Stimulated activated naive CD8-positive, alpha-beta T cell treated with anti-CD3 and anti-CD28 coated beads, Interleukin-15, Interleukin-2, amounts not matched to agents 100 ng/mL and 50 ng/mL, for 24 hours (primary cell): ENCODE data around the gene SNRK.

ENCODE experiments used
- H3K27ac Mint-ChIP-seq: one replicate; pipeline ENCODE4 v1.8.0; 2021; ENCODE audit warnings: mild to moderate bottlenecking, mixed read lengths
- H3K27me3 Mint-ChIP-seq: one replicate; pipeline ENCODE4 v1.8.0; 2021; ENCODE audit warnings: mixed read lengths
- H3K36me3 Mint-ChIP-seq: one replicate; pipeline ENCODE4 v1.8.0; 2021; ENCODE audit warnings: low read depth, mixed read lengths
- H3K4me1 Mint-ChIP-seq: one replicate; pipeline ENCODE4 v1.8.0; 2021; ENCODE audit warnings: low read depth, mixed read lengths
- H3K4me3 Mint-ChIP-seq: one replicate; pipeline ENCODE4 v1.8.0; 2021; ENCODE audit warnings: mild to moderate bottlenecking, mixed read lengths
- H3K9me3 Mint-ChIP-seq: one replicate; pipeline ENCODE4 v1.8.0; 2021; ENCODE audit warnings: mixed read lengths

SNRK gene

DNA sequence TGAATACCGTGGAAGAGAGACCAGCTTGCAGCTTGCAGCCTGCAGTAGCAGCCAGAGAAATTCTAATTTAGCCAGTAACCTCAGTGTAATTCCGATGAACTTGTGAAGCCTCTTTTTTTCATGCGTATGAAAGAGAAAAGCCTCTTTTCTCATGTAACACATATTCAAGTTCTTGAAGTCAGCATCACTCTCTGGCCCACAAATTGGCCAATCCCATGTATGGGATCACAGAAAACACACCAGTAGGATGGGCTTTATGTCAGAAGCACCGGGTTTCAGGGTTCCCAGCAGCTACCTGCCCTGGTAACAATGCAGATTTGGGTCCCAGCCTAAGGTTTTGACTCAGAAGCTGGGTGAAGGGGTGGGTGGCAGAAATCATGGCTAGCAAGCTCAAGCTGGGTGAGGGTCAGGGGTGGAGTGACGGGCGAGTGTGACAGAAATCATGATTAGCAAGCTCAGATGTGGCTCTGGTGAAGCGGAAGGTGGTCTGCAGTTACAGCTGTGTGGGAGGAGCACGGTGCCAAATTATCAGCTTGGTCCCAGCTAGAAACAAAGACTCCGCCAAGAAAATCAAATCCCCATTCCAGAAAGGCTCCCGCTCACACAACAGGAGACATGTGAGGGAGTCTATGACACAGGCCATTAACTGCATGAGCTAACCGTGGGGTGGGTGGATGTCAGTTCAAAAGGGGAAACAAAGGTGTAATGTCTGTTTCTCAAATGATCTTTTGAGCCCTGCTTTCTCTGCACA lies 86.6 kb downstream of the SNRK start:
- Mint-ChIP-seq H3K36me3 (no peaks in the 10 kb centered on the region), H3K9me3 (no peaks in the 10 kb centered on the region), H3K27ac (no peak overlapping the region), H3K4me3 (no peak overlapping the region), H3K27me3 (no peaks in the 10 kb centered on the region), H3K4me1 (peaks cover 6% of the 10 kb centered on the region)

DNA sequence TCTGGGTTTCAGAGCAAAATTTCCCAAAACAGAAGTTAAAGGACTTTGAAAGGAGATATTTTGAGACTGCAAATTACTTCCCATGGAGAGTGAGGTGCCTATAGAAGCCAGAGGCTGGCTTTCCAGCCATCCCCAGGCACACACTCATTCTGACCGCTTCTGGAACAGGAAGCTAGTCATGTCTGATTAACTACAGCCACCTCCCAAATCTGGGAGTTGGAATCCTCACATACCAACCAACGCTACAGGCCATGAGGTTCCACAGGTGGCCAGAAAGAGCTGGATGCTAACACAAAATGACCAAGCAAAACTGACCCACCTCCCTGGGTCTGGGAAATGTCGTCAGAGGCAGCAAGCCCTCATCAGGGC lies 87.2 kb downstream of the SNRK start:
- Mint-ChIP-seq H3K27ac (no peak overlapping the region), H3K27me3 (no peaks in the 10 kb centered on the region), H3K4me1 (peaks cover 11% of the 10 kb centered on the region), H3K4me3 (no peak overlapping the region), H3K36me3 (no peaks in the 10 kb centered on the region), H3K9me3 (no peaks in the 10 kb centered on the region)

DNA sequence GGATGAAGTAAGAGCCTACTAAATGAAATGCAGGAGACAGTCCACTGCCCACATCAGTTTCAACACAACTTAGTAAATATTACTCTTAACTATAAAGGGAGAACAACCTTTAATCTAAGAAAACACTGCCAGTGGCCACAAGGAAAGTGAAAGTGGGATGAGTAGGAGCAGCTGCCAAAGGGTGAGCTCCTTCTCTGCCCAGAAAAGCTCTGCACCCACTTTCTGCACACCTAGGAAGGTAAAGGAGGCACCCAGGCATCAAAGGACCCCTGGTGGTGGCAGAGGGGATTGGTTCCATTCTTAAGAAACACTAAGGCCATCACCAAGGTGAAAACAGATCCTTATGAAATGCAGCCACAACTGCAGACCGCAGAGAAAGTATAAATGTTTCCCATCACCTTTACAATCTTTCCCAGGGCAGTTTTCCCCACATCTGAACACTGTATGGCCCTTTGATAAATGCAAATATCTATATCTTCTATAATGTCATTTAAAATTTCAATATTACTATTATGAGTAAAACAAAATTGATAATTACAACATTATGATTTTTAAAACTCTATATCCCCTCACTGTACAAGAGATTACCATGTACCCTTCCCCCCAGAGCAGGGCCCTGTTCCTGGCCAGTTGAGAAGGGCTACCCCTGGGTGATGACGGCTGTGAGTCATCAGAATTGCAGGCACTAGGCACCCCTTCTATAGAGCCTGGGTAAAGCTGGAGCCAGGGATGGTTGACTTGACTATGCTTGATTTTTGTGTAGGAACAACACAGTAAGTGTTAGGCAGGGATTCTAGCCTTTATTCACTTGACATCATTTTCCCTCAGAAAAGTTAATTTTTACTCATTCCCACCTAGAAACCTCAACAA lies 92.0 kb downstream of the SNRK start:
- Mint-ChIP-seq H3K4me1 (peaks cover 15% of the 10 kb centered on the region), H3K9me3 (no peaks in the 10 kb centered on the region), H3K27ac (no peak overlapping the region), H3K27me3 (no peaks in the 10 kb centered on the region), H3K36me3 (no peaks in the 10 kb centered on the region), H3K4me3 (no peak overlapping the region)

DNA sequence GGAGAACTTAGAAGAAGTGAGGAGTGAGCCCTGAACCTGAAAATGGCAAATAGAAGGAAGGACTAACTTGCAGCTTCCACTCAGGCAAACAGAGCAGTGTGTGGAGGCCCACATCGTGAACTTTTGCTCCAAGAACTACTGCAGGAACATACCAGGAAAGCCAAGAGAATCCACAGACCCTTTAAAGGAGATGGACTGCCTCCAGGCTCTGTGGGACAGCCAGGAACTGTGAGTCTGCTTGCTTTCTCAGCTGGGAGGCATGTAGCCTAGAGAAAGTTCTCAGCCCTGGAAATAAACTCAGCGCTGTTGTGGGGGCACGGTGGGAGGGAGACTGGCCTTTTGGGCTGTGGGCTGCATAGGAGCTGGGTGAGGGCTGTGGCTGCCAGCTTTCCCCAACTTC lies 93.0 kb downstream of the SNRK start:
- Mint-ChIP-seq H3K4me3 (no peak overlapping the region), H3K36me3 (peaks cover 2% of the 10 kb centered on the region), H3K27ac (no peak overlapping the region), H3K27me3 (no peaks in the 10 kb centered on the region), H3K9me3 (no peaks in the 10 kb centered on the region), H3K4me1 (peaks cover 15% of the 10 kb centered on the region)

DNA sequence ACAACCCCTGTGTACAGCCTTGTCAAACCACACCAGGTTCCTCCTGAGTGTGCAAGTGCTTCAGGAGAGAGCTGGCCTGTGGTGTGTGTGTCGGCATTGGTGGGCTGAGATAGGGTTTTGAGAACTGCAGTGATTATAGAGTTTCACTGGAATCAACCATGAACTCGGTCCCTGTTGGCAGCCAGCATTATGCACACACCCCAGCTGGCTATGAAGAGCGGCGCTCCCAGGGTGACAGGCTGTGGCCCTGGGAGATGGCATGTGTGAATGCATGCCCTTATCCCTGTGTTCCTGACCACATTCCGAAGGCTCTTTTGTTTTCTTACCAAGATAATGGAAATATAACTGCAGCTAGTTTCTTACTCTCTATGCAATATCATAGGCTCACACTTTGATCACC lies 101.8 kb downstream of the SNRK start:
- peaks cover 39% of the 10 kb centered on the region for H3K4me1 Mint-ChIP-seq
- H3K4me3 Mint-ChIP-seq = no peak overlapping the region
- H3K27ac Mint-ChIP-seq = no peak overlapping the region
- peaks cover 6% of the 10 kb centered on the region for H3K36me3 Mint-ChIP-seq
- no peaks in the 10 kb centered on the region for H3K27me3 Mint-ChIP-seq
- no peaks in the 10 kb centered on the region for H3K9me3 Mint-ChIP-seq

DNA sequence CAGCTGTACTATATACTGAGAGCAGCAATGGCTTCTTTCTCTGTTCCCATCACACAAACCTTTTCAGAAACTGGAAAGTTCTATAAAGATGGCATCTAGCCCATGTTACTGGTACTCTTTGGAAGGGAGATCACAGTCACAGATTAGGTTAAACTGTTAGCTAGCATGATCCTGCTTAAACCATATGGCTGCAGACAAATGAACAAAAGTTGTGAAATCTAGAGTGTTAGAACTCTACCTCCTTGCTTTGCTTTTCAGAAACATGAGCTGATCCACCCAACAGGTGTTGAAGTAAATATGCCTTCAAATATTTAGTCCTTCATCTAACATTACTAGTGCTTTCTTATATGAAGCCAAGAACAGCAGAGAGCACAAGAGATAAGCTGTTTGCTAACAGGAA lies 102.6 kb downstream of the SNRK start:
- H3K36me3 Mint-ChIP-seq = peaks cover 6% of the 10 kb centered on the region
- H3K9me3 Mint-ChIP-seq = no peaks in the 10 kb centered on the region
- no peaks in the 10 kb centered on the region for H3K27me3 Mint-ChIP-seq
- H3K27ac Mint-ChIP-seq = peak overlapping the region; percentile 89
- H3K4me3 Mint-ChIP-seq = no peak overlapping the region
- peaks cover 43% of the 10 kb centered on the region for H3K4me1 Mint-ChIP-seq

DNA sequence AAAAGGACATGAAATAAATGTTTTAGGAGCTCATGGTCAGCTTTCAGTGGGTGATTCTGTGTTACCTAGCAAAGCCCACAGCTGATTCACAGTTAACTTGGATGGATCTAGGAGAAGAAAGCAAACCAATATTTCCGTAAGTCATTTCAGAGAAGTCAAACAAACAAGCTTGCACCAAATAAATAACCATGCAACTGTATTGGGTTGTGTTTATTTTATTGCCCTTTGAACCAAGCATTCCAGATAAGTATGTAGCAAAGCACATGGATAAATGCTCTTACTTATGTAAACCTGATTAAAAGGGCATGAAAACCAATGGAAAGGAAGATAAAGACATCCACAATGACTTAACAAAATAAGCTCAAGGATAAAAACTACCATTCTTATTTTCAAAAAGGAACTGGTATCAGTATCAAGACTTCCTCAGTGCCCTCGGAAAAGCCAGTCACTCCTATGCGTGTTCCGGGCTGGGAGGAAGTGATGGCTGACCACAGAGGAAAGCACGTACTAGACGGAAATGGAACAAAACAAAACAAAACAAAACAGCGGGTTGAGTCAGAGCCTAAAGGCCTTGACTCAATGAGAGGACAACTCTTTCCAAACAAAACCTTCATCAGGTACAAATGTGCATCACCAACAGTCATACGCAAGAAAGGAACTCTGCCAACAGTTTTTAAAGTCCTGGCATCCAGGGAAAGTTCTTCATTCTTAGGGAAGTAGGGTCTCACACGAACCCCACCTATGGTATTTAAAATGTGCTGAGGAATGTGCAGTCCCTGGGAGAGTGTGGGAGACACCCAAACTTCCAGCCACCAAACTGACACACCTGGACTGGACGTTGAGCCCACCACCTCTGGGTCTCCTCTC lies 103.3 kb downstream of the SNRK start:
- Mint-ChIP-seq H3K27ac (peak overlapping the region; percentile 89), H3K27me3 (no peaks in the 10 kb centered on the region), H3K9me3 (no peaks in the 10 kb centered on the region), H3K36me3 (peaks cover 1% of the 10 kb centered on the region), H3K4me1 (peaks cover 46% of the 10 kb centered on the region), H3K4me3 (peak overlapping the region; percentile 61)

DNA sequence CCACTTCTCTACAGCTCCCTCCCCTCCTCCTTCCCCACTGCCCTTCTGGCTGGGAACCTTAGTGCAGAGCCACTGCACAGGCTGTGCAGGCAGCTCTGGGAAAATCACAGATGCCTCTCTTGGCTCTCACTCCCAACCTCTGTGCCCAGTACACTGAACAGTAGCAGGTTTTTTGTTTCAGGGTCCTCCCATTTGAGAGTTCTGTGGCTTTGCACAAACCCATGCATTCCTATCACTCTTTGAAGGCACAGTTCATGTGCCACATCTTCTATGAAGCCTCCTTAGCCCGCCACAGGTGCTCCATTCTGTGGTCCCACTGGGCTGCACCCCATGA lies 103.9 kb downstream of the SNRK start:
- Mint-ChIP-seq H3K27ac (peak overlapping the region; percentile 89), H3K27me3 (no peaks in the 10 kb centered on the region), H3K4me1 (peaks cover 46% of the 10 kb centered on the region), H3K9me3 (no peaks in the 10 kb centered on the region), H3K4me3 (peak overlapping the region; percentile 61), H3K36me3 (no peaks in the 10 kb centered on the region)

DNA sequence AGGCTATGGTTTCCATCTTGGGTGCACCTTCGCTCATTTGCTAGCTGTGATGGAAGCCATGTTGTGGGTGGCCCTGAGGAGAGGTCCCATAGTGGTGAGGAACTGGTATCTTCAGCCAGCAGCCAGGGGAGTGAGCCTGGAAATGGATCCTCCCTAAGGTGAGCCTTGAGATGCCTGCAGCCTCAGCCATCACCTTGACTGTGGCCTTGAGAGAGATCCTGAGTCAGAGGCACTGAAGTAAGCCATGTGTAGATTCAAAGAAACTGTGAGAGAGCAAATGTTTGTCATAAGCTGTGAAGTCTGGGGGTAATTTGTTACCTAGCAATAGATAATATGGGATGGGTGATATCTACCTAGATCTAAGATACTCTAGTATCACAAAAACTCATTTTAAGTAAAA lies 105.3 kb downstream of the SNRK start:
- no peaks in the 10 kb centered on the region for H3K36me3 Mint-ChIP-seq
- no peak overlapping the region for H3K4me3 Mint-ChIP-seq
- no peaks in the 10 kb centered on the region for H3K9me3 Mint-ChIP-seq
- no peaks in the 10 kb centered on the region for H3K27me3 Mint-ChIP-seq
- peak overlapping the region; percentile 19 for H3K27ac Mint-ChIP-seq
- H3K4me1 Mint-ChIP-seq = peaks cover 46% of the 10 kb centered on the region

DNA sequence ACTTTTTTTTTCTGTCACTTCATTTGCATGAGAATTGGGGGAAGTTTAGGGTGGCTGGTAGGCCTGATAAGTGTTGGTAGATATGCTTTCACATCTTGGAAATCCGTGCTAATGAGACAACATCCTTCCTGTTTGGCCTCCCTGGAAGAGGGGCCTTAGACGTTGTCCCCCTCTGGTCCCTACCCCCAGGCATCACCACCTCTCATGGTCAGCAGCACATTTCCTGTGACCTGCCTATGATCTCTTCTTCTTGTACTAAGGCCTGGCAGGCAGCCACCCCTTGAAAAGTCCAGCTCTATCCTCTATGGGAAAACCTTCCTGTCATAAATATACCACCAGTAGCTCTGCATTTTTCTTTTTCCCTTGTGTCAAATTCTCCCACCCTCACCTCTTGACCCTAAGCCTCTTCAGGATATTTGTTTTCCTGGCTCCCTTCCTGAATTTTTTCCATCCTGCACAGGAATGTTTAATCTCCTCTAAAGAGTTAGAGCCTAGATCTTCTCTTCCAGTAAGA lies 107.8 kb downstream of the SNRK start:
- Mint-ChIP-seq H3K27ac (no peak overlapping the region), H3K27me3 (no peaks in the 10 kb centered on the region)

DNA sequence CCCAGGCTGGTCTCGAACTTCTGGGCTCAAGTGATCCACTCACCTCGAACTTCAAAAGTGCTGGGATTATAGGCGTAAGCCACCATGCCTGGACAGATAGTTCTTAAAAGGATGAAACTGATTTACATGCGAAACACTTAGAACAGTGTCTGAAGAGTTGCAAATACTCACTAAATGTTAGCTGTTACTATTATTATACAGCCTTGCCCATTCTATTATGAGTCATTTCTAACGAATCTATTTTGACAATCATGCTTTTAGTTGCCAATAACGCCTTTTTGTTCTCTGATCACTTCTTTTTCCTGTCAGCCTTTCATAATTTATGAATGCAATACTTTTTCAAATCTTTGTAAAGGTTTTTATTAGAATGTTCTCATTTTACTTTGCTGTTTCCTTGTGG lies 112.7 kb downstream of the SNRK start:
- no peak overlapping the region for H3K4me3 Mint-ChIP-seq
- H3K4me1 Mint-ChIP-seq = peaks cover 2% of the 10 kb centered on the region
- H3K36me3 Mint-ChIP-seq = no peaks in the 10 kb centered on the region
- H3K27me3 Mint-ChIP-seq = no peaks in the 10 kb centered on the region
- no peak overlapping the region for H3K27ac Mint-ChIP-seq
- no peaks in the 10 kb centered on the region for H3K9me3 Mint-ChIP-seq

More for the DNA sequence above, 107.8 kb downstream of the SNRK start:
- no peaks in the 10 kb centered on the region for H3K9me3 Mint-ChIP-seq
- H3K4me1 Mint-ChIP-seq = peaks cover 34% of the 10 kb centered on the region
- H3K4me3 Mint-ChIP-seq = no peak overlapping the region
- no peaks in the 10 kb centered on the region for H3K36me3 Mint-ChIP-seq

DNA sequence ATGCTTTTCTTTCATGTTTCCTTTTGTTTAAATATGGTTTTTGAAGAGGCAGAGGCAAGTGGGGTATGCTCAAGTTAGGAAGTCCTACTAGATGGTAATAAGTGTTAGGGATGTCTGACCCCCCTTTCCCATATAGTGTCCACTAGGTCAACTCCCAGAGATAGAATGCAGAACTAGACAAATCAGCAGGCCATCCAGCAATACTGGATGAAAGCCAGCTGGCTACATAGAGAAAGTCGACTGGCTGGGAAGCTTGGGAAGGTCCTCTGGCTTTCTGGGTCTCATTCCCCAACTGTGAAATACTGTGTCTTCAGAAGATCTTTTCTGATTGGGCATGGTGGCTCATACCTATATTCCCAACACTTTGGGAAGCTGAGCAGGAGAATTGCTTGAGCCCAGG lies 113.8 kb downstream of the SNRK start:
- no peak overlapping the region for H3K27ac Mint-ChIP-seq
- H3K4me3 Mint-ChIP-seq = no peak overlapping the region
- no peaks in the 10 kb centered on the region for H3K4me1 Mint-ChIP-seq
- H3K9me3 Mint-ChIP-seq = no peaks in the 10 kb centered on the region
- no peaks in the 10 kb centered on the region for H3K36me3 Mint-ChIP-seq
- no peaks in the 10 kb centered on the region for H3K27me3 Mint-ChIP-seq
